HFFc6 (cell line): ENCODE measurements around the gene LGR6. TPM values are rescaled to one million over a fixed set of nuclear protein-coding genes. Genes with fewer than 3 reads are reported as not detected.

ENCODE experiments used
- DNase-seq: peaks from one replicate; pipeline ENCODE4 v3.0.0-alpha.2; 2018
- H3K27ac Mint-ChIP-seq: 2 replicates; pipeline ENCODE4 v1.8.0; 2020; ENCODE audit warnings: mild to moderate bottlenecking, mixed read lengths
- H3K27me3 Mint-ChIP-seq: 2 replicates; pipeline ENCODE4 v1.8.0; 2021; ENCODE audit warnings: mild to moderate bottlenecking, moderate library complexity, mixed read lengths; ENCODE audit not compliant: insufficient read depth
- H3K36me3 Mint-ChIP-seq: 2 replicates; pipeline ENCODE4 v1.8.0; 2021; ENCODE audit warnings: low read depth, mixed read lengths
- H3K4me1 Mint-ChIP-seq: 2 replicates; pipeline ENCODE4 v1.8.0; 2020; ENCODE audit warnings: low read depth, mixed read lengths
- H3K4me3 Mint-ChIP-seq: 2 replicates; pipeline ENCODE4 v1.8.0; 2020; ENCODE audit warnings: mild to moderate bottlenecking, moderate library complexity, mixed read lengths
- H3K9me3 Mint-ChIP-seq: 2 replicates; pipeline ENCODE4 v1.8.0; 2020; ENCODE audit warnings: mild to moderate bottlenecking, mixed read lengths
- CTCF ChIP-seq: fragments of 200-600 bp; sonication (generic); IDR thresholded peaks from 2 replicates; pipeline ENCODE4 v1.5.0; 2021; ENCODE audit warnings: antibody characterized with exemption, mild to moderate bottlenecking
- total RNA-seq, 6 experiments: library from RNA; stranded (reverse); fragmentation: NEBNext Ultra II Directional; extraction: Animal tissue kit (Norgen Biotek cat#: 25700); gene quantifications; 2 replicates in 1 of 6; 3 replicates in 5 of 6; pipeline ENCODE4 v1.2.3, GENCODE V29; 2021

LGR6 gene
- total RNA-seq, 6 experiments from 2014 or later: not detected

- no peak overlapping the region for H3K27ac Mint-ChIP-seq
- H3K27me3 Mint-ChIP-seq: peaks cover 43% of the 10 kb centered on the region
- DNase-seq: no peak
- peaks cover 59% of the 10 kb centered on the region for H3K4me1 Mint-ChIP-seq
- no peaks in the 10 kb centered on the region for H3K36me3 Mint-ChIP-seq
- H3K9me3 Mint-ChIP-seq: no peaks in the 10 kb centered on the region
- TF ChIP-seq CTCF: no peak
- H3K4me3 Mint-ChIP-seq: no peak overlapping the region
Measured at GRCh38 chr1:202291001-202291400, 97.4 kb downstream of the LGR6 start.

- Mint-ChIP-seq H3K27me3 (peaks cover 45% of the 10 kb centered on the region), H3K9me3 (no peaks in the 10 kb centered on the region)
Measured at GRCh38 chr1:202291961-202292712, 98.5 kb downstream of the LGR6 start.

GRCh38 chr1:202292773-202293172, 99.2 kb downstream of the LGR6 start:
- DNase-seq: no peak
- H3K36me3 Mint-ChIP-seq: no peaks in the 10 kb centered on the region
- H3K4me1 Mint-ChIP-seq: peaks cover 46% of the 10 kb centered on the region
- H3K27me3 Mint-ChIP-seq: peaks cover 46% of the 10 kb centered on the region
- no peak overlapping the region for H3K4me3 Mint-ChIP-seq
- H3K9me3 Mint-ChIP-seq: no peaks in the 10 kb centered on the region
- H3K27ac Mint-ChIP-seq: no peak overlapping the region
- TF ChIP-seq CTCF: no peak

More at GRCh38 chr1:202291961-202292712, 98.5 kb downstream of the LGR6 start:
- Mint-ChIP-seq H3K27ac (no peak overlapping the region), H3K4me1 (peaks cover 52% of the 10 kb centered on the region), H3K36me3 (no peaks in the 10 kb centered on the region), H3K4me3 (no peak overlapping the region)
- peak; percentile 78 for DNase-seq
- no peak for TF ChIP-seq CTCF

GRCh38 chr1:202293569-202293968, 100.0 kb downstream of the LGR6 start:
- no peaks in the 10 kb centered on the region for H3K36me3 Mint-ChIP-seq
- H3K9me3 Mint-ChIP-seq: no peaks in the 10 kb centered on the region
- DNase-seq: no peak
- peaks cover 47% of the 10 kb centered on the region for H3K27me3 Mint-ChIP-seq
- peaks cover 46% of the 10 kb centered on the region for H3K4me1 Mint-ChIP-seq
- H3K4me3 Mint-ChIP-seq: no peak overlapping the region
- H3K27ac Mint-ChIP-seq: no peak overlapping the region
- no peak for TF ChIP-seq CTCF

GRCh38 chr1:202302166-202302565, 108.6 kb downstream of the LGR6 start:
- no peak for DNase-seq
- Mint-ChIP-seq H3K27ac (no peak overlapping the region), H3K9me3 (no peaks in the 10 kb centered on the region), H3K4me1 (no peaks in the 10 kb centered on the region), H3K4me3 (no peak overlapping the region), H3K36me3 (no peaks in the 10 kb centered on the region), H3K27me3 (peaks cover 68% of the 10 kb centered on the region)
- no peak for TF ChIP-seq CTCF
